Stimulated activated CD8-positive, alpha-beta memory T cell treated with anti-CD3 and anti-CD28 coated beads, Interleukin-4, amount 100 ng/mL, for 24 hours (primary cell): ENCODE data around the gene BOD1L1.

Experiments used
- DNase-seq: peaks from one replicate; pipeline ENCODE4 v3.0.0-alpha.2; 2020; ENCODE audit warnings: low read depth

Gene BOD1L1

DNA sequence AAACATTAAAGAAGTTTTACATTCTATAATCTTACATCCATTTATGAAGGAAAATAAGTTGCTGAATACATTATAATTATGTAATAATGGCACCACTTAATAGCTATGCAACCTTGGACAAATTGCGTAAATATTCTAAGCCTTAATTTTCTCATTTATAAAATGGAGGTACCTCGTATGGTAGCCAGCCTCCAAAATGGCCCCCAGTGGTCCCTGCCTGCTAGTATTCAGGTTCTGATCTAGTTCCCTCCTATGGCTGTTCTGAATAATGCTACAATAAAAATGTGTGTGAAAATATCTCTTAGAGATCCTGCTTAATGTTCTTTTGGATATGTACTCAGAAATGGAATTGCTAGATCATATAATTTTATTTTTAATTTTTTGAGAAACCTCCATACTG, 72.2 kb downstream of the BOD1L1 start:
- no peak for DNase-seq

DNA sequence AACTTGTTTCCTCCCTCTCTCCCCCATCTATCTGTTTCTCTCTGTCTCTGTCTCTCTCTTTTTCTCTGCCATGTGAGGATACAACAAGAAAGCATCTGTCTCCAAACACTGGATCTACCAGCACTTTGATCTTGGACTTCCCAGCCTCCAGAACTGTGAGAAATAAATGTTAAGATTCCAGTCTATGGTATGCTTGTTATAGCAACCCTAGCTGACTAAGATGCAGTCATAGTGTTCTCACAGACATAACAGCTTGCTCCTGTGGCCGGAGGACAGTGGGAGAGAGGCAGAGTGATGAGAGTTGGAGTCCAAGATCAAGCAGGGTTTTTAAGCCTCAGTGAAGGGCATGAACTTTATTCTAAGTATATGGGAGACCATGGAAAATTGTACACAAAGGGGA, 74.4 kb downstream of the BOD1L1 start:
- no peak for DNase-seq

DNA sequence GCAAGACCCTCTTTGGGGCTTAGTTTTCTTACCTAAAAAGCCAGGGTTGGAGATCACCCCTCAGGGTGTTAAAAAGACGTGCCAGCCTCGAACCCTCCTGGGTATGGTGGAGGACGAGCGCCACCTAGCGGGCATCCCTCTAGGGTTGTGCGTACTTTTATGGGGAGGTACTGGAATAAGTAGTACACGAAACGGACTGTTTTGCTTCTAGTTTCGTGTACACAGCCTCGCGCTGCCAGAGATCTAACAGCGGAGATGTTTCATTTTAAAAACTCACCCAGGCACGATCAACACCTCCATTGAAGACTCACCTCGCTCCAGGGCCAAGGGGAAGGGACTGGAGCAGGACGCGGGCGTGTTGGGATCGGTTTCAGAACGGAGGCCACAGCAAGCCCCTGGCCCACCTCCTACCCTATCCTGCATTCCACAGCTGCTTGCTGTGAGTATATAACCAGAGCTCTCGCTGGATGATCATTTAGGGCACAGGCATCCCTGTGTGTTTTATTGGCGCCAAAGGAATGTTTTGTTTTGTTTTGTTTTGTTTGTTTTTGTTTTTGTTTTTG, 78.5 kb downstream of the BOD1L1 start:
- peak; percentile 81 for DNase-seq

DNA sequence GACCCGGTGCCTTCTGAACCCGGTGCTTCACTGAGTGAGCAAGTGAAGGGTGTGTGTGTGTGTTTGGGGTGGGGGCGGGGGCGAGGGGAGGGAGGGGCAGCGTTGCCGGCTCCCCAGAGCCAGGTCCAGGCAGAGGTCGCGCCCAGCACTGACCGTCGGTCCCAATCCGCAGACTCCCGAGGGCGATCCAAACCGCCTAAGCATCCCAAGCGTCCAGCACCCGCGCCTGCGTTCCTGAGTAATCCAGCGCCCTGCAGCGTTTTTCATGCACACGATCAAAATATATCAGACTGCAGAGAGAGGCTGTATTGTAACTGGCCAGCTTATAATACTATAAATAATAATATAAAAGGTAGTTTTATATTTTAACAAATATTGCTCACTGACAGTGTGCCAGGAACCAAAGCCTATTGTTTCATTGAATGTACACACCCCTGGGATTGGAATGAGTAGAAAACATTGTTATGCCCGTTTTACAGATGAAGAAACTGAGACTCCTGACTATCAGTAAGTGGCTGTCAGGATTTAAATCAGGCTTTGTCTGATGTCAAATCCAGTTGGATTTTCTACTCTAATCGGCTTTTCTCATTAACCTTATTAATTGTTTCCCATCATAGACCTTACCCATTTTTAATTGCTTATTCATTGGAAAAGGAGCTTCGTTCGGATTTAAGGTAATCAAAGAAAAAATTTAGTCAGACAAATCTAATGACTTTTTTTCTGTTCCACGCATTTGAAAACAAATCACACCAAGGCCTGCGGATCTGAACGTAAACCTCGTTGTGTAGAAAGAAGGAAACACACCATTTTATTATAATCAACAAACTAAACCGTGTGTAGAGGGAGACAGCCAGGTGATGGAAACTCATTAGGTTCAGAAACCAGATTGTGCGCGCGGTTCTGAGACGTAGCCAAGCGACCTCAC, 79.2 kb downstream of the BOD1L1 start:
- no peak for DNase-seq

DNA sequence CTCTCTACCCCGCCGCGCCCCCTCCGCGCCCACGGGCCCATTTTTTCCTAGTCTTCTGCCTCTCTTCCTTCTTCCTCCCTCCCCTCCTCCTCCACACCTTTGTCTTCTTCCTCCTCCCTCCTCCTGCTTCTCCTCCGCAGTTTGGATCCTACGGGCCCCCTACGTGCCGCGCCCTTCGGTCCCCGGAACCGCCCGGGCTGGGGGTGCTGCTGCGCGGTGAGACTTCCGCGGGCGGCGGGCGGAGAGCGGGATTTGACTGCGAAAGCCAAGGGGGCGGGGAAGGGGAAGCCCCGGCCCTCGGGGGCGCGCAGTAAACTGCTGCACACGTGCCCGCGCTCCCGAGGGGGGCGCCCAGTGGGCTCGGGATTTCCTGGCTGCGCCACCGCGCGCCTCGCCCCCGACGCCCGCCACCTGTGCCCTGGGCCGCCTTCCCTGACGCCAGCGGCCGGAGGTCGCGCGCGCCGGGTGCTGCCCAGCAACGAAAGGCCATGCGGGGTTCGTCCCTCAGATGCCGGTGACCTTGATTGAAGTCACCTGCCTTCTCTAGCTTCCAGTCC, 80.0 kb downstream of the BOD1L1 start:
- DNase-seq: peak; percentile 16

DNA sequence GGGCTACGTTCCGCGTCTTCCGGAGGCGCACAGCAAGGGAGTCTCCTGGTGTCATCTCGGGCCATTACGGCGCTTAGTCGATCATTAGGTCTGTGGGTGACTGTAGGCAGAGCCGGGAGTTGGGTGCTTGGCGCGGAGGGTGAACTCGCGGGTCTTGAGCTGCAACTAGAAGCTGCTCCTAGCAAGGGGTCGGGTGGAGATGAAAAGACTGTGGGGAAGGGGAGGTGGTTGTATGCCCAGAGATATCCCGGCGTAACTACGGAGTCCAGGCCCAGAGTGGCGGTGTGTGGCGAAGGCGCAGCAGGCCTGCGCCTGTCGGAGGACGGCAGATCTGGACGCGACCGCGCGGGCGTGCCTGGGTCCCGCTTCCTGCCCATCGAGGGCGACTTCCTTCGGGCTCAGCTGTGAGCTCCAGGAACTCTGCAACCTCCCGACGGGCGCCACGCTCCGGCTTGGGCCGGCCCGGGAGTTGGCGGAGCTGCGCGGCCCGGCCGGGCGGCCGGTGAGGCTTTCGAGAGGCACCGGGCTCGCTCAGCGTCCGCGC, 80.5 kb downstream of the BOD1L1 start:
- DNase-seq: no peak

DNA sequence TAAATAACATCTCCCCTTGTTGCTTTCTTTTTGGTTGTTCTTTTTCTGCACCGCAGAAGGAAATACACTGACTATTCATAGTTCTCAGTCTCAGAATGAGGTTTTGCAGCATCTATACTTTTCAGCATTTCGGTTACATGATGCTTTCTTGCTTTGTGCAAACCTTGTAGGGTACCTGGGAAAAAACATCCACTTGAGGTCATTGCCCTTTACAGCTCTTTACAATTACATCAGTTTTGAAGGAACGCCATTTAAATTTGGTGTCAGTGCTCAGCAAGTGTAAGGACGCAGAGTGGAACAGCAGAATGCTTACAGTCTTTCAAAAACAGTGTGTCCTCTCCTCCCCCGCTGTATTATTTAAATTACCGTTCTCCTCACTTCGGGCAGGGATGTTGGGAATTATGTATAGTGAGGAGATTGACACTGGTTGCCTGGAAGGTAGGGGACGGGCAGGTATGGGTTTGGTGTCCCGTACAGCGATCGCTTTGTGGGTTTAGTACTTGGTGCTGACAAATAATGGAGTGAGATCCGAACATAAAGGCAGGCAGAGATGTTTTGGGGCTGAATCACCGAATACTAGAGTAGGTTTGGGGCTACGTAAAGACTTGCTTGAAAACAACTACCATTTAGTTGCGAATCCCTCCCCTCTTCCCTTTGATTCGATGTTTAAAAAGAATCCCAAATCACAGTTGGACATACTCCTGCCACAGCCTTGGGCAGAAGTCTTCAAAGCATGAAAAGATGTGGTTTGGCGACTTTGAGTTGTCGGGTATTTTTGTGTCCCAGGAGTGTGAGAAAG, 81.2 kb downstream of the BOD1L1 start:
- DNase-seq: no peak

DNA sequence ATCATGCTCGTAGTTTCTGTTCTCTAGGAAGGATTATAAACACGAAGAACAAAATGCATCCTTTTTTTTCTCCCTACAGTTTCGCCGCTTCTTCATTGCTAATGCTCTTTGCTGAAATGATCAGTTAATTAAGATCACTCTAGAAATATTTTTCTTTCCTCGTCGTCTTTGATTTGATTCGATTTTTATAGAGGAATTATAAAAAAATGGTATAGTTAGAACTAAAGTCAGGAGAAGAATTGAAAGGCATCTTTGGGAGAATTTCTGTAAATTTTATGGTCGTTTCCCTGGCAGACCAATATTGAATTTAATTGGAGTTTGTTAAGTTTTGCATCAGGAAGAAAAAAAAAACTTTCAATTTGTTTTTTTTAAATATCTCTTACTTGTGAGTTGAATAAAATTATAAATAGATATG, 82.1 kb downstream of the BOD1L1 start:
- no peak for DNase-seq

DNA sequence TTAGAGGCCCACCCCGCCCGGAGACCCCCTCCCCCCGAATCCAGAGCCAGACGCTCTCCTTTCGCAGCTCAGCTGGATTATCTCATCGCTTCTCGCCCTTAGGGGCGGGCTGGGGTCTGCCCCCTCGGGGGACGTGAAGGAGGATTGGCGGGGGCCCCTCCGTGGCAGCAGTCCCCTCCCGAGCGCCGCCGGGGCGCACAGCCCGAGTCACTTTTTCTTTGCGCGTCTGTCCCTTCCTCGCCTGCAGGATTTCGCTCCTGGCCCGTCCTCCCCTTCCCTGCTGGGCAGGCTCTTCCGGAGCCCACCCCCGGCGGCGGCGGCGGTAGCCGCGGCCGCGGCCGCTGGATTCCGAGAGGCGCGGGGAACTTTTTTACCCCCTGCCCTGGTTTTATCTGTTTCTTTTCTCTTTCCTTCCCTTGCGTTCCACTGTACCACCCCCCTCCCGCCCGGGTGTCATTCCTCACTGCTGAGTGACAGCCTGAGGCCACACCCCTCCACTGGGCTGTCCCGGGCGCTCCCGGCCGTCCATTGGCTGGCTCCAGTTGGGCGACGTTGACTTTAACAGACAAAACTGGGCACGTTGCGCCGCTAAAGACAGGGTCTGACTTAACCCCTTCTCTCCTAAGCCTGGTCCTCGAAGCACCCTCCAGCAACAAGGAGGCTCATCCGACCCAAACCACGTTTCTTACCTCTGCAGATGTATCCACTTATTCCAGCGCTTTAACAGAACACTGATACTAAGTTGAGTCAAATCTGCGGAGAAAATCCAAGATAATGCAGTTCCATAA, 82.7 kb downstream of the BOD1L1 start:
- DNase-seq: no peak

DNA sequence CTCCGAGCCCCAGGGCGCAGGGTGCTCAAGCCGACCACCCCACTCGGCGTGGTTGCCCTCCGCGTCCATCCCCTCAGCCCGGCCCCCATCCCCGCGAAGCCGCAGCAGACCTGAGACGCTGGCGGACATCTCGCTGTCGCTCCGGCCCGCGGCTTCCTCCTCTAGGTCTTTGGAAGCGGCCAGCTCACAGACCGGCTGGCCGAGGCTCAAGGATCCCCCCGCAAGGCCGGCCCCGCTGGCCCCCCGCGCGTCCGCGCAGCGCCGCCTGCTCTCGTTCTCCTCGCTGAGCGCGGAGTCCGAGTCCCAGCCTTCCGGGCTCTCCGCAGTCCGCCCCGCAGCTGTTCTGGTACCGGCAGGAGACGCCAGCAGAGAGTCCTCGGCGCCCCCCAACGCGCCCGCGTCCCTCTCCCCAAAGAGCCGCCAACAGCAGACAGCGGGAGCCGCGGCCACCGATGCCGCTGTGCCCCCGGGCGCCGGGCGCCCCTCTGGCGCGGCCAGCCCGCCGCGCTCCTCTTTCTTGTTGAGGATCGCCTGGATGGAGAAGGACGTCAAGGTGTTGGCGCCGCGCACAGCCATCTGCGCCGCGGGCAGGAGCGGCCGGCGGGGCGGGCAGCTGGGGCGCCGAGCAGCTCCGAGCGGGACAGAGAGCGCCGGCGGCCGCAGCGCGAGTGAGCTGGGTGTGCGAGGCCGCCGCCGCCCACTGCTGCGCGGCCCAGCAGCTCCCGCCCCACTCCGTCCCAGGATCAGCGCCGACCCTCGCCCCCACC, 83.5 kb downstream of the BOD1L1 start, which contains the start of gene NKX3-2:
Gene NKX3-2 (minus strand): TSS at position 670 of the 767 bp plus-strand sequence. CDS start 94 bp downstream, at position 576.
- no peak for DNase-seq

DNA sequence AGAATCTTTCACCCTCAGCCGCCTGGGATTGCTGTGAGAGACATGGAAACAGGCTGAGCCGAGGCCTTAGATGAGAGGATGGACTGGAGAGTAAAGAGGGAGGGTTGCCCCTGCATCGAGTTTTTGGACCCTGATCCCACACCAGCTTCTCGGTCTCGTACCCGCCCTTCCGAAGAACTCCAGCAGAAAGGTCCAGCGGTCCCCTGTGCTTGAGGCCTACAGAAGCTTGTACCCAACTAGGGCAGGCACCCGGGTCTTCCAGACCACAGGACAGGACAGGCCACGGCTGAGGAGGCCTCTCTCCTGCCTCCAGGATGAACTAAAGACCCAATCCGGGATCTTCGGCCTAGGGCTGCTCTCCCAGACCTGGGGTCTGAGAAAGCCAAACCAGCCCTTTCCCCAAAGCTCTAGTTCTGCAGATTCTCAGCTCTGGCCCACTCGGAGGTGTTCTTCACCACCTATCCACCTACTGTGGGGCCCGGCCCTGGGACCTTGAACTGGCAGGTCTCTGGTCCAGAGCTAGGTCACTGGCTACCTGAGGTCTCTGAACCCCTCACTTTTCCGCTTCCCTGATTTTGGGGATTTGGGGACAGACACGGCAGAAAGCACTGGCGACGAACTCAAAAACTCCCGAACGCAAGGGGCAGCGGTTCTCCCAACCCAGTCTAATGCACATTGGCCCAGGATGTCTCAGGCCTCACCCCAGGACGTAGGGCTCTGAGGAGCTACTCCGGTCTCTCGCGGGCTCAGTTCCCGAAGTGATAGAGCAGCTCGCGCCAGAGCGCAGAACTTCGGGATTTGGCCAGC, 84.3 kb downstream of the BOD1L1 start:
- no peak for DNase-seq

DNA sequence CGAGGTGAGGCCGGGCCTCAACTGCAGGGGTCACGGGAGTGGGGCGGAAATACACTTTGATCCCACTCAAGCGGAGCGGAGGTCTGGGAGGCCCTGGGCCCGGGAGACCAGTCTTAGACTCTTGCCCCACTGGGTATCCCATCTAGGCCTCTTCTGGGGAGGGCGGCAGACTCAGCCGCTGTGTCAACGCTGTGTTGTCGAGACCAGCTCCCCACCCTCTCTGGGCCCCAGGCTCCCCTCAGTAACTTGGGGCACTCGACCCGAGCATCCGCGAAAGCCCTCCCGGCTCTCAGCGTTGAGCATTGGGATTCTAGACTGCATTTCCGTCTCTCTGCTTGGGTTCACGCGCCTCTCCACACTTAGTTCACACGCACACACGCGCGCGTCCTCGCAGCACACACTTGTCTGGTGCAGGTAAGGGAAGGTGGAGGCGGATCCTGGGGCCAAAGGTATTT, 84.9 kb downstream of the BOD1L1 start:
- DNase-seq: no peak

DNA sequence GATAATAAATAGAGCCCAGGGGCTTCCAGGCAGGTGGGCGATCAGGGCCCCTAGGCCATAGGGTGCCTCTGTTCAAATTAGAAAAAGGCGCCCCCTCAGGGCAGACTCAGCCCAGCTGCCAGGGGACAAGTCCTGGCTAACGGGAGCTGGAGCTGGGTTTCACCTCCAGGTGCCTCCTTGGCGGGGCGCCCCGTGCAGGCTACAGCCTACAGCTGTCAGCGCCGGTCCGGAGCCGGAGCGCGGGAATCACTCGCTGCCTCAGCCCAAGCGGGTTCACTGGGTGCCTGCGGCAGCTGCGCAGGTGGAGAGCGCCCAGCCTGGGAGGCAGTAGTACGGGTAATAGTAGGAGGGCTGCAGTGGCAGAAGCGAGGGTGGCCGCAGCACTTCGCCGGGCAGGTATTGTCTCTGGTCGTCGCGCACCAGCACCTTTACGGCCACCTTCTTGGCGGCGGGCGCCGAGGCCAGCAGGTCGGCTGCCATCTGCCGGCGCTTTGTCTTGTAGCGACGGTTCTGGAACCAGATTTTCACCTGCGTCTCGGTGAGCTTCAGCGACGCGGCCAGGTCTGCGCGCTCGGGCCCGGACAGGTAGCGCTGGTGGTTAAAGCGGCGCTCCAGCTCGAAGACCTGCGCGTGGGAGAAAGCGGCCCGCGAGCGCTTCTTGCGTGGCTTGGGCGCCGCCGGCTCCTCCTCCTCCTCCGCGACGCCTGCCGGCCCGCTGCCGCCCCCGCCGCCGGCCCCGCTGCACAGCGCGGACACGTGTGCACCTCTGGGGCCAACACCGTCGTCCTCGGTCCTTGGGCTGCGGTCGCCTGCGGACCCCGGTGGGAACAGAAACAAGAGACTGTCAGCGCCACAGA, 85.6 kb downstream of the BOD1L1 start:
- no peak for DNase-seq

DNA sequence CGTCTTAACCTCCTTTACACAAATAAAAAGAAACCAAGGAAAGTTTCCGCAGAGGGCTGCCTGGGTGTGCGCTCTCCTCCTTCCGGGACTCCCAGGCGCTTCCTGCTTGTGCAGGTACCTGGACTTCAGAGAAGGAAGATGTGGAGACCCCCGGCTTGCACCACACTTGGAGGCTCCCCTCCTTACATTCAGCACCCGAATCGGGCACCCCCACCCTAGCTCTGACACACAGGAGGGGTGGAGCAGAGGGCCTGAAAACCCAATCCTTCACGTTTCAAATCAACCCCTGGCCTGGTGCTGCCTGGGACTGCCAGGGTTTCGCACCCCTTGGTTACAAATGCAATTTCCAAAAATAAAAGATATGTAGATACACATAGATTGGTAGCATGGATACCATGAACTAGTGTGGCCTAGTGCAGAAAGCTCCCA, 86.3 kb downstream of the BOD1L1 start:
- DNase-seq: no peak

DNA sequence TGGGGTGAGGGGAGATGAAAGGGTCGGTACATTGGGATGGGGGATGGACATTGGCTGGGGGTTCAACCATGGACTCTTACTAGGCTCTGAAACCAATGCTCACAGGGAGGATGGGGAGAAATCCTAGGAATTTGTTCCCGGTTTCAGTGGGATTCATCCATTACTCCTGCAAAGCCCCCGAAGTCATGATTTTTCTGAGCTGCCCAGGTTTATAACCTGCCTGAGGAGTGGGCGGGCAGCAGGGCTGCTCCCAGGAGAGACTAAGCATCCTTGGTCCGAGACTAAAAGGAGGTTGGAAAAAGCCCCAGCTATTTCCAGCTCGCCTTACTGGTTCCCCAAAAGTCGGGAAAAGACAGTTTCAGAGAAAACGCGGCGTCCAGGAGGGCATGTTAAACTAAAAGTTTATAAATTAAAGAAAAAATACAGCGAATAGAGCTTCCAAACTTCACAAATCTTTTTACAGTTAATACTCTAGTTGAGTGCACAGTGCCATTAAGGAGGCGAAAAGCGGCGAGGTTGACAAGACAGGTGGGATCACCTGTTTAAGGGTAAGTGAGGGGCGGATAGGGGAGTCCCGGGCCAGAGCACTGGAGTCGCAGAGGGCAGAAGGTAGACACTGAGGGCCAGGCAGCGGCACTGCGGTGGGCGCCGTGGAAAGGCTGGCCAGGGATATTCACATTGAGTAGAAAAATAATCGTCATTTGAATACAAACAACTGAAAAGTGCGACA, 86.9 kb downstream of the BOD1L1 start:
- DNase-seq: no peak

DNA sequence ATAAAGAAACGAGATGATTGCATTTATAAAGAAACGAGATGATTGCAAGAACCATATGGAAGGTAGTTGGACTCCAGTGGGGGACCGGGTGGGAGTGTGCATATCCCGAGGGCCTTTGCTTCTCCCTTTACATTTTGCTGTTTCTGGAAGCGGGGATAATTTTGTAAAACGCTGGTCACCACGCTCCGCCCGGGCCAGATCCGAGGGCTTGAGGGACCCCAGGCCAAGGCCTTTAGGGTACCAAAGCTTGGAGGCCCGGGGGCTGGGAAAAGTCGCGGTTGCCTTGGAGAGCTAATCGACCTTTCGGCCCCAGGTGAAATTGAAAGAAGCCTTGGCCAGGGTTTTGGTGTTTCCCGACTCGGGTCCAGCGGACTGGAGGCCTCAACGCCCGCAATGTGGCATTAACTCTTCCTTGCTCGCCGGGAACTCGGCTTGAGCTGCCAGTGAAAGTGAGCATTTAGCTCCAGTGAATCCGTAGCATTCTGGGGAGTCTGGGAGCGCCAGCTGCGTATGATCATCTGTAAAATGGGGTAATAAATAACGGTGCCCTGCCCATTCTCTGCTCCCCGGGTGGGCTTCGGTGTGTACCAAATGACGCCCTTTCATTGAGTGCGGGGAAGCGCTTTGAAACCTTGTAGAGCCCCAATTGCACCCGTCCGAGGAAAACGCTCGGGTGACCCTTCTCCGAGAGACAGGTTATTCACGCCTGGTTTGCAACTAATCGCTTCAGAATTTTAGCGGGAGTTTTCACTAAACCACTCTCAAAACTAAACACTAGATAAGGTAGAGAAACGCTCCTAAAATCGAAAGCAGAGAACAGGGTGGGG, 87.7 kb downstream of the BOD1L1 start:
- DNase-seq: no peak

DNA sequence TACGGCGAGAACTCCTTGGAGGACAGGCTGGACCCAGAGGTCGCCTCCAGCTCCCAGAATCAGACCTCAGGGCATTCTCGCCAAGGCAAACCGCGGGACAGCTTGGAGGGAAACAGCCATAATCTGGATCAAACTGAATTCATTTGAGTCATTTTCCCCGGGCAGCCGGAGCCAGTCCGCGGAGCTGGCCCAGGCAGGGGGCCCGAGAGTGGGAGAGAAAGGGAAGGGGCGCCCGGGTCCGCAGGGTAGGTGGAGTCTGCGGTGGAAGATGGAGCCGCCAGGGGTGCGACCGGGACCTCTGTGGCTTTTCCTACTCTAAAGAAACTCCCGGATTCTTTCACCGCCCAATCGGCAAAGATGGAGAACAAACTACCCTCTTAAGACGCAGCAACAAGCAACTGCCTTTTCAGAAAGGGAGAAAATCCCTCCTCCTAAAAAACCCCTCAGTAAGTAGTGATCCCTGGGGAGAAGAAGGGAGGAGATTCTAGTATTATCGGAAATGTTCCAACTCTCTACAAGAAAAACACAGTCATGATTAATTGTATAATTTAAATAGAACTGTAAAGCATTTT, 88.4 kb downstream of the BOD1L1 start:
- DNase-seq: no peak
